ENCODE data around the gene ELAPOR1. TPM values are rescaled to one million over a fixed set of nuclear protein-coding genes. Genes with fewer than 3 reads are reported as not detected.

ELAPOR1 gene, protein sequence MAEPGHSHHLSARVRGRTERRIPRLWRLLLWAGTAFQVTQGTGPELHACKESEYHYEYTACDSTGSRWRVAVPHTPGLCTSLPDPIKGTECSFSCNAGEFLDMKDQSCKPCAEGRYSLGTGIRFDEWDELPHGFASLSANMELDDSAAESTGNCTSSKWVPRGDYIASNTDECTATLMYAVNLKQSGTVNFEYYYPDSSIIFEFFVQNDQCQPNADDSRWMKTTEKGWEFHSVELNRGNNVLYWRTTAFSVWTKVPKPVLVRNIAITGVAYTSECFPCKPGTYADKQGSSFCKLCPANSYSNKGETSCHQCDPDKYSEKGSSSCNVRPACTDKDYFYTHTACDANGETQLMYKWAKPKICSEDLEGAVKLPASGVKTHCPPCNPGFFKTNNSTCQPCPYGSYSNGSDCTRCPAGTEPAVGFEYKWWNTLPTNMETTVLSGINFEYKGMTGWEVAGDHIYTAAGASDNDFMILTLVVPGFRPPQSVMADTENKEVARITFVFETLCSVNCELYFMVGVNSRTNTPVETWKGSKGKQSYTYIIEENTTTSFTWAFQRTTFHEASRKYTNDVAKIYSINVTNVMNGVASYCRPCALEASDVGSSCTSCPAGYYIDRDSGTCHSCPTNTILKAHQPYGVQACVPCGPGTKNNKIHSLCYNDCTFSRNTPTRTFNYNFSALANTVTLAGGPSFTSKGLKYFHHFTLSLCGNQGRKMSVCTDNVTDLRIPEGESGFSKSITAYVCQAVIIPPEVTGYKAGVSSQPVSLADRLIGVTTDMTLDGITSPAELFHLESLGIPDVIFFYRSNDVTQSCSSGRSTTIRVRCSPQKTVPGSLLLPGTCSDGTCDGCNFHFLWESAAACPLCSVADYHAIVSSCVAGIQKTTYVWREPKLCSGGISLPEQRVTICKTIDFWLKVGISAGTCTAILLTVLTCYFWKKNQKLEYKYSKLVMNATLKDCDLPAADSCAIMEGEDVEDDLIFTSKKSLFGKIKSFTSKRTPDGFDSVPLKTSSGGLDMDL
- 44.8 TPM for total RNA-seq

DNA sequence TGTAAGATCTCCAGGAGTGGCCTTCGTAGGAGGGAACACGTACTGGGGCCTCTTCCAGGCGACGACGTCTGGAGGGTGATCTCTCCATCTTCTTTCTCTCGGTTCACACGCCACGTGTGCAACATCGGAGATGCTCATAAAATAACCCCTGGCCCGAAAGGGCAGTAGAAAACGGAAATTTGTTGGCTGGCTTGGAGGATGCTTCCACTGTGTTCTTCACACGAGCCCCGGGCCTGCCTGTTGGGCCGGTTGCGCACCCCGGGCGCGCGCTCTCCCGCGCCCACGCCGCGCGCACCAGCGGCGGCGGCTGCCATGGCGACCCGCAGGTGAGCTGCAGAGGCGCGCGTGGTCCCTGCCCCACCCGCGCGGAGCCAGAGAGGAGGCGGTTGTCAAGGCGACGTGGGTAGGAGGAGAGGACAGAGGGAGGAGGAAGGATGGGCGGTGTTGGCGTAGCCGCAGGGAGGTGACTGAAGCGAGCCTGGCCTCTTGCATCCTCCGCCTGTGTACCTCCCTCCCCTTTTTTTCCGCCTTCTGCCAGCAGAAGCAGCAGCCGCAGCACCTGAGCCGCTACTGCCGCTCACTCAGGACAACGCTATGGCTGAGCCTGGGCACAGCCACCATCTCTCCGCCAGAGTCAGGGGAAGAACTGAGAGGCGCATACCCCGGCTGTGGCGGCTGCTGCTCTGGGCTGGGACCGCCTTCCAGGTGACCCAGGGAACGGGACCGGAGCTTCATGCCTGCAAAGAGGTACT, at the start of gene ELAPOR1:
Gene ELAPOR1 (plus strand): TSS at position 526 of the 752 bp plus-strand sequence. CDS start 69 bp downstream, at position 595.

DNA sequence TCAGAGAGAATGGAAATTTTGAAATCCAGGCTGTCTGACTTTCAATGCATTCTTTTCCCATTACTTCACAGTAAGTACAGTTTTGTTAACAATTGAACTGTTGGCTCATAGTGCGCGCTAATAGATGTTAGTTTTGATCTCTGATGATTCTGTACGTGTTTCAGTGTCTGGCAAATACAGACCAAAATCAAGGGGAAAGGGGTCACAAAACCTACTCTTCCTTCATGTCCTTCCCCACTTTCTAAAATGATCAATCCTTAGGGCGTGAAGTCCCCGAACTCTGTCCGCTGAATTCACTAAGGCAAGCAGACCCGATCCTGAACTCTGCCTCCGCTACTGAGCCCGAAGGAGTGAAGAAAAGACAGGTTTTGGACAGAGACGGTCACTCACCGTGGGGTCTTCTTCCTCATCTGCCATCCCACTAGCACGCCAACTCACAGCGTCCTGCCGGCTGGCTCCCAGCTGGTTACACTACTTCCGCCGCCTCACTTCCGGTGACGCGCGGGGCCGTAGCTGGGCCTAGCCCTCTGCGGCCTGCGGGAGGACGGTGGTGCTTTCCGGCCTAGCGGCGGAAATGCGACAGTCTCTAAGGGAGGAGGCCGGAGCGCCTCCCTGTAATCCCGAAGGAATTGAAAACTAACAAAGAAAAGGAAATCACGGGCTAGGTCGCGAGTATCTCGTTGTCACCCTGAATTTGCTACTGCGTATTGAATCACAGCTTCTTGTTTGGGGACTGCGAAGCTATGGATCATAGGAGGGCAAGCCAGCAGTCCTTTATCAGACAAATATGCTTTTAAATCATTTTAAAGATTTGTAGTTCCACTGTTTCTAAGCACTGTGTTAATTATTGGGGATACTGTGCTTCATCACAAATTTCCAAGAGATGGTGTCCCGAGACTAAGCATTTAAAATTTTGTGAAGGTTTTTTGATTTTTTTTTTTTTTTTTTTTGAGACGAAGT, 38.1 kb upstream of the ELAPOR1 start, which contains the start of gene TAF13:
Gene TAF13 (minus strand): TSS at position 473 of the 960 bp plus-strand sequence. CDS start 56 bp downstream, at position 417.

DNA sequence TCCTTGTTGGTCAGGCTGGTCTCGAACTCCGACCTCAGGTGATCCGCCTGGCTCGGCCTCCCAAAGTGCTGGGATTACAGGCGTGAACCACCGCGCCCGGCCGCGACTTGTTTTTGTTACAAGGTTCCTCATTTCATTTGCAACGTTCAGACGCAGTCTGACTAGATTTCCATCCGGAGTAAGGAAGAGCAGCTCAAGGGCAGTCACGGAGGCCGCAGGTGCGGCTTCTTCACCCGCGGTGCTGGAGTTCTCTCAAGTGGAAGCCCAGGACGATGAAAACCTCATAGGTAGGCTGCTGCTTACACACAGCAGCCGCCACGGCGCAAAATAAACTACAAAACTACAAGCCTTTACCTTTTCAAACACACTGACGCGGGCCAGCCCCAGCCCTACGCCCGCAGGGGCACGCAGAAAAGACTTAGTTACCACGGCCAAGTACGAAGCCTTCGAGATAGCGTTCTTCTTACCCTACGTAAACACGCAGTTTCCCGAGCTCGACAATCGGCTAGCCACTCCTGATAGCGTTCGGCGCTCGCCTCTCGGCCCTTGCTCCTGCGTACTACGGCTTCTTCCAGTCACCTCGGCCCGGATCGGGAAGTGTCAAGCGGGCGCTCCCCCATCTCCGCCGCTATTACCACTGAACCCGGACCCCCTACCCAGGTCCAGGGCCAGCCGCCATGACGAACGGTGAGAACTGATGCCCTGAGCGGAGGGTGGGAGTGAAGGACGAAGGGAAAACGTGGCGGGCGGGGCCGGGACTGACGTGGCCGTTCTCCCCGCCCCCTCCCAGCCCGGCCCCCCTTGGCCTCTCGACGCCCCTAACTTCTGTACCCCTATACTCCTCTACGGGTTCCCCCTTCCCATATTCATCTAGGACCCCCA, 23.5 kb upstream of the ELAPOR1 start, which contains the start of gene TMEM167B:
Gene TMEM167B (plus strand): TSS at position 569 of the 882 bp plus-strand sequence. CDS start 109 bp downstream, at position 678.

Small RNA genes within 50 kb of the gene (small RNA-seq; reads per million reads assigned to genes)
- gene AL356488.2 (ENCODE audit: low replicate concordance) = not detected

Other genes with a start within 250 kb of the ELAPOR1 start
- 39.1 TPM for gene GPSM2, start 237.1 kb upstream of the ELAPOR1 start, total RNA-seq
- 39.1 TPM for gene CLCC1, start 150.6 kb upstream of the ELAPOR1 start, total RNA-seq
- gene WDR47, start 72.0 kb upstream of the ELAPOR1 start, total RNA-seq = 211 TPM
- 35.4 TPM for gene TAF13, start 38.1 kb upstream of the ELAPOR1 start, total RNA-seq
- 31.3 TPM for gene TMEM167B, start 23.4 kb upstream of the ELAPOR1 start, total RNA-seq
- gene SARS1, start 99.8 kb downstream of the ELAPOR1 start, total RNA-seq = 164 TPM
- gene CELSR2, start 135.4 kb downstream of the ELAPOR1 start, total RNA-seq = 82.6 TPM
- gene PSRC1, start 169.0 kb downstream of the ELAPOR1 start, total RNA-seq = 14.1 TPM
- gene MYBPHL, start 192.9 kb downstream of the ELAPOR1 start, total RNA-seq = 0.63 TPM